Ammon's horn (tissue), 1 donor: ENCODE results near the gene HIVEP1.

Source experiments
- DNase-seq: peaks from one replicate; pipeline ENCODE4 v3.0.0-alpha.2; 2016; ENCODE audit warnings: low spot score

HIVEP1 gene

GRCh38 chr6:12017876-12018401 lies 5.8 kb downstream of the HIVEP1 start:
- DNase-seq: no peak

DNA sequence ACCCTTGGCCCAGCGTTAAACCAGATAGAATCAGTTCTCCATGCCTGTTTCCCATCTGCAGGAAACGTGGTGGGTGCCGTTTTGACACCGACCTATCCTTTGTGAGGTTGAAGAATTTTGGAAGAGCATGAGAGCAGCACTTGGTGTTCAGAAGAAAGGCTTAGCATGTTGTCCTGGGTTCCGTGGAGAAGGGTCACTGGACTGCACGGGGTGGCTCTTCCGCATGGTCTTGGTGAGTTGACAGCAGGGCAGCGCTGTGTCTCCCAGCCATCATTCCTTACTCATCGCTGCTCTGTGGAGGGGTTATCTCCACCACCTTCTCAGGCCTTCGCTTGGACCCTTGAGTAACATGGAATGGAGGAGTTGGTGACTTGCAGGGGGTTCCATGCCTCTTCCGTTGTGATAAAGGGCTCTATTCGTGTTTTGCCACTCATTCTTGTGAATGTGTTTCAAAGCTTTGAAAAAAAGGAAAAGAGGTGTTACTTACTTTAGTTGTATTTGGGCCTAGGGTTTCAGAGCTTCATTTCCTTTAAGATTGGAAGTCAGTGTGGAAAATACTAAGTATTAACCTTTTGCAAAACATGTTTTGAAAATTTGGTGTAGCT lies 8.2 kb downstream of the HIVEP1 start:
- no peak for DNase-seq

GRCh38 chr6:12022481-12022880 lies 10.4 kb downstream of the HIVEP1 start:
- DNase-seq: no peak

DNA sequence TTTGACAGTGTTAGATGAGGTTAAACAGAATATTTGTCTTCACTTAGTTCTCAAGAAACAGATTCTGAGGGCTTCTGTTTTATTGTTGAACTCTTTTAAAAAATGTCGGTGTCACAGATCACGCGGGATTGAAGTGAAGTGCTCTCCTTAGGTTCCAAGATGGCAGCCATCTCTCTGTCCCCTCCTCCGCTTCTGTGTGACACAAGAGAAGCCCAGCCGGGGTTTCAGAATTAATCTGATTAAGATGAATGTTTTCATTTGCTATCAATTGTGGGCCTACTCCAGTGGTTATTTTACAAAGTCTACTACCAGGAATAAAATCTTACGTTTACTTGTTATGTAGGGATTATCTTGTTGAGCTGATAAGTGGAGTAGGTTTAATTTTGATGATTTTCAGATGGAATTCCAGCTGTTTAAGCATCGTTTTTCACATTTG lies 10.9 kb downstream of the HIVEP1 start:
- no peak for DNase-seq

- no peak for DNase-seq
Measured at GRCh38 chr6:12024216-12024615, 12.1 kb downstream of the HIVEP1 start.

DNA sequence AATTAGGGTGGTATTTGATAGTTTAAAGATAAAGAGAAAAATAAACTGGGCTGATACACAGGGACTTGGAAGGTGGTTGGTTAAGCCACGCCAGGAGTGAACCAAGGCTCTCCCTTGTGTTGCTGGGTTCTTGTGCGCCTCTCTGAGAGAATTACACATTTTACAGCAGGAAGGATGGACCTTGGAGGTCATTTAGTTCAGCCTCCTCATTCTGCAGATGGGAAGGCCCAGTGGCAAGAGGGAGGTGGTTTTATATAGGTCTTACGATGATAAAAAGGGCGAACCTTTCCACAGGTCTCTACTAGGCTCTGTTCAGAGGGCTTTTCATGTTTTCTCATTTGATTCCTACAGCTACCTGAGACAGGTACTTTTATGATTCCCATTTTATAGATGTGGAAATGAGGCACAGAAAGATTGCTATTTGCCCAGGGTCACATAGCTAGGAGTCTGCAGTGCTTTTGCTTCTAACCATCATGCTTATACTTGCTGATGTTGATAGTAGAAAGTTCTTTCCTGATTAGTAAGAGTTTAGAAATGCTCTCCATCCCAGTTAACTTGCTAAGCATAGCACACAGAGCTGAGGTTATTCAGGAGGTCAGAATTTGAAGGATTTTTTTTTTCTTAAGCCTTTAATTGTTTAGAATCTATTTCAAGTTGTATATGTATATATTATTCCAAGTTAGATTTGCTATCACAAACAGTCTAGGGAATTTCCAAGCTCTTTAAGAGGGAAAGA lies 12.8 kb downstream of the HIVEP1 start:
- DNase-seq: no peak

DNA sequence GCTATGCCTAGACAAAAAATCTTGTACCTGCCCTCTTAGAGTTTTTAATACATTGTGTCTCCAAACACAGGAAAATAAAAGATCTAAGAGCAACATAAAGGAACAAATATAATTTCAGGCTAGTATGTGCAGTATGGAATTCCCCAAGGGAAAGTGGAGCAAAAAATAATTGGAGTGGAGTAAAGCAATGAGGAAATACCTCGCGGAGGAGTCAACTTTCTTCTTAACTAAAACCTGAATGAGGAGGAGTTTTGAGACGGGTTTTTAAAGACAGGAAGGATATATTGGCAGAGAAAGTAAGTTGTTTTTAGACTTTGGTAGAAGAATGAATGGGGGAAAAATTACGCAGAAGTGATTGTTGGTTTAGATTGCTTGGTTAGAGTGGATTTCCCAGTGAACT lies 14.0 kb downstream of the HIVEP1 start:
- no peak for DNase-seq

DNA sequence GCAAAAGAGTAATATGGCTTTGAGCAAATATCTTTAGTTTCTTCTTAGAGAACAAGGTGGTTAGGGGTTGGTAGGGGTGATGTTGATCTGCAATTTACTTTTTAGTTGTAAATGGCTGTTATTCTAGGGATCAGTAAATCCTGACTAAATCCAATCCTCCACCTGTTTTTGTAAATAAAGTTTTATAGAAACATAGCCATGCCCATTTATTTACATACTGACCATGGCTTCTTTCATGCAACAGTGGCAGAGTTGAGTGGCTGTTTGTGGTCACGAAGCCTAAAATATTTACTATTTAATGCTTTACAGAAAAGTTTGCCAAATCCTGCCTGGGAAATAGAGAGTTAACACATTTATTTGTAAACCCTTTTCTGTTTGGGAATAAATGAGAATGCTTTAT lies 14.7 kb downstream of the HIVEP1 start:
- no peak for DNase-seq

GRCh38 chr6:12028213-12028612 lies 16.1 kb downstream of the HIVEP1 start:
- no peak for DNase-seq

DNA sequence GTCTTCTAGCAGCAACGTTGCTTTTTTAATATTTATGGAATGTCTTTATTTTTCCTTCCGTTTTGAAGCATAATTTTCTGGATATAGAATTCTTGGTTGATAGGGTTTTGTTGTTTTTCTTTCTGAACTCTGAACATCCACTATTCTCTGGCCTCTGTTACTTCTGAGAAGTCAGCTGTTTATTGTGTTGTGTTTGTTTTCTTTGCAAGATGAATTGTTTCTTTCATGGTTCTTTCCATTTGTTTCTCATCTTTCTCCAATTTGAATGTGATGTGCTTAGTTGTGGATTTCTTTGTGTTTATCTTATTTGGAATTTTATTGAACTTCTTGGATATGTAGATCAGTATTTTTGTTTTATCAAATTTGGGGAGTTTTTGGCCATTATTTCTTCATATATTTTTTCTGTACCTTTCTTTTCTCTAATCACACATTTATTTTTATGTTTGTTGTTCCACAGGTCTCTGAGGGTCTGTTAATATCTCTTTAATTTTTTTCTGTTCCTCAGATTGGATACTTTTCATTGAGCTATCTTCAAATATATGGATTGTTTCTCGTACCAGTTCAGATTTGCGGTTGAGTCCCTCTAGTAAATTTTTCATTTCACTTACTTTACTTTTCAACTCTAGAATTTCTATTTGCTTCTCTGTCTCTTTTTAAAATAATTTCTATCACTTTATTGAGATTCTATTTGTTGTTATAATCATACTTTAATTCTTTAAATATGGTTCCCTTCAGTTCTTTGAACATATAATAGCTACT lies 18.0 kb downstream of the HIVEP1 start:
- DNase-seq: no peak

DNA sequence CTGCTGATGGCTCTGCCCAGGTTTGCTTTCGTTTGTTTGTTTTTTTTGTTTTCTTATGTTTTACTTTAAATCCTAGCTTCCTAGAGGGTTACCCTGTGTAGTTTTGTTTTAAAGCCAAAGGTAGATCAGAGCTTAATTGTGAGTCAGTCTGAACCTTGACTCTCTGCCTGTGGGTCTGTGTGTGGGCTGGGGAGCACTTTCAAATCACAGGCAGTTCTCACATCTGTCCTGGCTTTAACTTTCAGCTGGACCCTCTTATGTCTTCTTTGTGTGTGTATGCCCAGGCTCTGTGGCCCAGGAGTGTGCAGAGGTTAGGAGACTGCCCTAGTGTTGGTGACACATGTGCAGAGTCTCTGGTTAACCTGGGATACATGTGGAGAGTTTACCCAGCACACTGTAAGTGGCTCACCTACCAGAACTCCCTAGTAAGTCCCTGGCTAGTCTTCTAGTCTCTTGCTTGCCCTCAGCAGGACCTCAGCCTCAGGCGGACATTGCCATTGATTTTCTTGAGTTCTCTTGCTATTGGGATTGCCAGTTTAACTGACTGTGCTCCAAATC lies 19.0 kb downstream of the HIVEP1 start:
- DNase-seq: no peak

DNA sequence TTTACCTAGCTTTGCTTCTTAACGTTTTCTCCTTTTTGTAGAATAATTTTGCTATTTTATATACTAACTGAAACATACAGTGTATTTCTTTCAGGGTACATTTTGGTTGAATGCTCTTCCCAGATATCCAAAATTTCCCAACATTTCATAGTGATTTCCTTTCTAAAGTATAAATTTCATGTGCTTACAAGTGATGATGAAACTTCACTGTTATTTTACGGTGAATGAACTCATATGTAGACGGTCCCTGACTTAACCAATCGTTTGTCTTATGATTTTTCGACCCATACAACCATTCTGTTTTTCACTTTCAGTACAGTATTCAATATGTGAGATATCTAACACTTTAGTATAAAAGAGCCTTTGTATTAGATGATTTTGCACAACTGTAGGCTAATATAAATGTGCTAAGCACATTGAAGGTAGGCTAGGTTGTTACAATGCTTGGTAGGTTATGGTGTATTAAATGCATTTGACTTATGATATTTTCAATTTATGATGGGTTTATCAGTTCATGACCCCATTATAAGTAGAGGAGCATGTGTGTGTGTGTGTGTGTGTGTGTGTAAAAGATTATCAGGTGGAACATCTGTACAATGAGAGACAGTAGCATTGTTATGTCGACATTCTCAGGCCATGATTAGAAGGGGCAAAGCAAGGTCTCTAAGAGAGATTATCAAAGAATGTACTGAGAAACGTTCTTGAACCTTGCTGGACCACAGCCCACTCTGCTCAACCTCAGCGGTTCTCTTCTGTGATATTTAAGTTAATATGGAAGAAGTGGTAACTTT lies 20.9 kb downstream of the HIVEP1 start:
- no peak for DNase-seq

- no peak for DNase-seq
Measured at GRCh38 chr6:12033770-12034169, 21.7 kb downstream of the HIVEP1 start.

DNA sequence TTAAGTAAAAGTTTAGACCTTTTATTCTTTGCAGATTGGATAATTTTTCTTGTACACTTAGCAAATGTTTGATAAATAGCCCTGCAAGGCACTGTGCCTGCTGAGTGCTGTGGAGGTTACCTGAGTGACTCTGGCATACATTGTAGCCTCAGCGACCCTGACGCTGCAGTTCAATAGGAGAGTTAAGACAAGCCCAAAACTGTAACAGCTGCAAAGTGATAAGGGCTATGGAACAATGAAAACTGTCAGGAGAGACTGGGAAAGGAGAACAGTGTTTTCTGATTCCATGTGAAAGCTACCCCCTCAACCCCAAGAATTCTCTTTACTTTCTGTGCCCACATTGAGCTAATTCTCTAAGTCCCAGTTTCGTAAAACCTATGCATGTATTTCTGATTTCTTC lies 22.2 kb downstream of the HIVEP1 start:
- no peak for DNase-seq

GRCh38 chr6:12034837-12035236 lies 22.7 kb downstream of the HIVEP1 start:
- no peak for DNase-seq

DNA sequence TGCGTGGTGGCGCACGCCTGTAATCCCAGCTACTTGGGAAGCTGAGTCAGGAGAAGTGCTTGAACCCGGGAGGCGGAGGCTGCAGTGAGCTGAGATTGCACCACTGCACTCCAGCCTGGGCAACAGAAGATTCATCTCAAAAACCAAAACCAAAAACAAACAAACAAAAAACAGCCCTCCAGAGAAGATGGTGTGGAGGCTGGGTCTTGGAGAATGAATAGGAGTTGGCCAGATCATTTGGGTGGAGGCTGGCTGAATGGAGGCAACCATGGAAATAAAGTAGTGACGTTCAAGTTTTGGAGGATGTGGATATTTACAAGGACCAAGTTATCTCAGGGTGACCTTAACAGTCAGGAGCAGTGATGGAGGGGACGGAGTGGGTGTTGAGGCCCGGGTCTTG lies 24.7 kb downstream of the HIVEP1 start:
- no peak for DNase-seq

DNA sequence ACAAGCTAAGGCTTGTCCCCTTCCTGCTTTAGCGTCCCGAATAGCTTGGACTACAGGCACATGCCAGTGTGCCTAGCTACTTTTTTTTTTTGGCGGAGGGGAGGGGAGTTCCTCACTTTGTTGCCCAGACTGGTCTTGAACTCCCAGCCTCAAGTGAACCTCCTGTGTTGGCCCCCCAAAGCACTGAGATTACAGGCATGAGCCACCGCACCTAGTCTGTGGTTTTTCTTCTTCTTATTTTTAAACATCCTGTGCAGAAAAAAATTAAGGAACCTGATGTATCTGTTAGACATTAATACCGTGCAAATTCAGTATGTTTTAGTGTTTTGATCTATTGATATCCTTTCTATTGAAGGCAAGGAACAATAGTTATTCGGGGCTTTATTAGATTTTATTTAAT lies 25.7 kb downstream of the HIVEP1 start:
- no peak for DNase-seq

DNA sequence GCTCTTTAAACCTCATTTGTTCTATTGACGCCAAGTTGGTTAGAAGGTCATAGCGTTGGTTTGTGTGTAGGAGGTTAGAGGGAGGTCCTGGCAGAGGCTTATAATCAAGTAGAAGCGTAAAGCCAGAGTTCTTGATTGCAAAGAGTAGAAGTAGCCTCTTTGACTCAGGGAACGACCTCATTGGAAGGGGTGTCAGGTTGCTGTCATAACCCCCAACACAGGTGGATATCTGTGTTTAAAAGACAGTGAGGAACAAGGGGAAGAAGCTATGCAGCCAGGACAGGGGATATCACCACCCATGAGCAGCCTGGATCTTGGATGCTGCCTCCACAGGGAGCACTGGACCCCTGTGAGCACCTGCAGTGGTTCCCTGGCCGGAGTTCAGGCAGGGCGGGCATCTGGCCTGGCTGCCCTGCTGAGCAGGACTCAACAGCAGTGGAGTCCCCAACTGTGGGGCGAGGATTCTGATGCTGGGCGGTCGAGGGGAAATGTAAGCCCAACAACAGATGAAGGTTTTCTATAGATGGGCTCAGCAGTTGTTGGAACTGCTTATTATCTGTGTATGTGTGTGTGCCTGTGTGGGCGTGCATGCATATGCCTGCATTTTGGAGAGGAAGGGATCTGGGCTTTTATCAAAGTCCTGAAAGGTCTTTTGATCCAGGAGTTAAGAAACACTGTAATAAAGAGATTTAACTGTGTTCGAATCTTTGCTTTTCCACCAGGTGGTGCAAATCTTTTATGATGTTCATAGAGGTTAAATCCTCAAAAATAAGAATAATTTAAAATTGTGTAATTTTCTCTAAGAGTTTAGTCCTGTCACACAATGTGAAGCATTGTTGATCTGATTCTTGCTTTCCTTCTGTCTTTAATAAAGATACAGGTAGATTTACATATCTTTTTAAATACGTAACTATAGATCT lies 27.7 kb downstream of the HIVEP1 start:
- no peak for DNase-seq

GRCh38 chr6:12047304-12047703 lies 35.2 kb downstream of the HIVEP1 start:
- DNase-seq: no peak

- DNase-seq: no peak
Measured at GRCh38 chr6:12047792-12048432, 35.8 kb downstream of the HIVEP1 start.
